Lower leg skin (tissue), 3 donors: ENCODE measurements around the gene CAB39.

ENCODE experiments used
- CTCF ChIP-seq, 3 donors: fragments of 450-650 bp; IDR thresholded peaks; one replicate each; pipeline ENCODE4 v1.5.1; 2016; ENCODE audit warnings: antibody characterized with exemption in 3 of 3, mild to moderate bottlenecking in 3 of 3, moderate library complexity in 2 of 3
- POLR2A ChIP-seq, 2 donors: fragments of 450-650 bp; IDR thresholded peaks; one replicate each; pipeline ENCODE4 v1.6.1; 2016 to 2017; ENCODE audit warnings: antibody characterized with exemption in 2 of 2, mild to moderate bottlenecking in 1 of 2, moderate library complexity in 1 of 2

- no peak for TF ChIP-seq CTCF (IDR thresholded peaks at IDR 0.05)
- no peak for TF ChIP-seq POLR2A (IDR thresholded peaks at IDR 0.05)
These were observed 47.8 kb upstream of the CAB39 start for GRCh38 chr2:230664844-230665243.
